D721Med (cell line): Measurements from ENCODE around the gene B4GALNT1.
A peak's percentile ranks its signal among the peaks of the same experiment; 100 is the strongest.

Experiments
- DNase-seq: peaks from one replicate; pipeline ENCODE4 v3.0.0; 2011; ENCODE audit warnings: low spot score; ENCODE audit not compliant: insufficient read length
- FAIRE-seq: peaks from 2 replicates; lab custom pipeline; 2011; peaks lifted over from hg19 to GRCh38; lab: Jason Lieb, UNC
- TF ChIP-seq, protein P1 (sequence below): IDR thresholded peaks from 2 replicates; pipeline ENCODE4 v1.5.1; 2012; ENCODE audit warnings: mild to moderate bottlenecking, control low read depth; ENCODE audit not compliant: insufficient read depth; ENCODE audit errors: missing control alignments

B4GALNT1 gene

DNA sequence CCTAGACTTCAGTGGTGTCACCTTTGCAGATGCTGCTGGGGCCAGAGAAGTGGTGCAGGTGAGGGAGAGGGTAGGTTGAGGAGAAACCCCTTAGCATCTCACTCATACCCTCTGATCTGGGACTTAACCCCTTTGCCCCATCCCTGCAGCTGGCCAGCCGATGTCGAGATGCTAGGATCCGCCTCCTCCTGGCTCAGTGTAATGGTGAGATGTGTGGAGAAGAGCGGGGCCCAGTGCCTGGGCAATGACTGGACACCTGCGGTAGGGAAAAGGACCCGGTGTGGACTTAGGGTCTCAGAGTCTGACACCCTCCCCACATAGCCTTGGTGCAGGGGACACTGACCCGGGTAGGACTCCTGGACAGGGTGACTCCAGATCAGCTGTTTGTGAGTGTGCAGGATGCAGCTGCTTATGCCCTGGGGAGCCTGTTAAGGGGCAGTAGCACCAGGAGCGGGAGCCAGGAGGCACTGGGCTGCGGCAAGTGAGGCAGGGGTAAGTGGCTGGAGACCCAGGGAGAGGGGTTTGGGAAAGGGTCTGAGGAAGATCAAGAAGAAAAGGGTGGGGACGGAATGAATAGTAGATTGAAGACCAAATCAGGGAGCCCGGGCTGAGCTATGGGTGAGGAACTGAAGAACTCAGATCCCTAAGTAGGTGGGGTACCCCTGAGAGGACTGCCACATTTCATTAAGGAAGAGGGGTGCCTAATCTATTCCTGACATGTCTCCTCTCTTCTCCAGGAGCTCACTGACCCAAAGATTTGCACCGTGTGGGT is 7.6 kb downstream of the B4GALNT1 start:
- no peak for FAIRE-seq
- TF ChIP-seq, protein P1, sequence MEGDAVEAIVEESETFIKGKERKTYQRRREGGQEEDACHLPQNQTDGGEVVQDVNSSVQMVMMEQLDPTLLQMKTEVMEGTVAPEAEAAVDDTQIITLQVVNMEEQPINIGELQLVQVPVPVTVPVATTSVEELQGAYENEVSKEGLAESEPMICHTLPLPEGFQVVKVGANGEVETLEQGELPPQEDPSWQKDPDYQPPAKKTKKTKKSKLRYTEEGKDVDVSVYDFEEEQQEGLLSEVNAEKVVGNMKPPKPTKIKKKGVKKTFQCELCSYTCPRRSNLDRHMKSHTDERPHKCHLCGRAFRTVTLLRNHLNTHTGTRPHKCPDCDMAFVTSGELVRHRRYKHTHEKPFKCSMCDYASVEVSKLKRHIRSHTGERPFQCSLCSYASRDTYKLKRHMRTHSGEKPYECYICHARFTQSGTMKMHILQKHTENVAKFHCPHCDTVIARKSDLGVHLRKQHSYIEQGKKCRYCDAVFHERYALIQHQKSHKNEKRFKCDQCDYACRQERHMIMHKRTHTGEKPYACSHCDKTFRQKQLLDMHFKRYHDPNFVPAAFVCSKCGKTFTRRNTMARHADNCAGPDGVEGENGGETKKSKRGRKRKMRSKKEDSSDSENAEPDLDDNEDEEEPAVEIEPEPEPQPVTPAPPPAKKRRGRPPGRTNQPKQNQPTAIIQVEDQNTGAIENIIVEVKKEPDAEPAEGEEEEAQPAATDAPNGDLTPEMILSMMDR: no peak
- no peak for DNase-seq

DNA sequence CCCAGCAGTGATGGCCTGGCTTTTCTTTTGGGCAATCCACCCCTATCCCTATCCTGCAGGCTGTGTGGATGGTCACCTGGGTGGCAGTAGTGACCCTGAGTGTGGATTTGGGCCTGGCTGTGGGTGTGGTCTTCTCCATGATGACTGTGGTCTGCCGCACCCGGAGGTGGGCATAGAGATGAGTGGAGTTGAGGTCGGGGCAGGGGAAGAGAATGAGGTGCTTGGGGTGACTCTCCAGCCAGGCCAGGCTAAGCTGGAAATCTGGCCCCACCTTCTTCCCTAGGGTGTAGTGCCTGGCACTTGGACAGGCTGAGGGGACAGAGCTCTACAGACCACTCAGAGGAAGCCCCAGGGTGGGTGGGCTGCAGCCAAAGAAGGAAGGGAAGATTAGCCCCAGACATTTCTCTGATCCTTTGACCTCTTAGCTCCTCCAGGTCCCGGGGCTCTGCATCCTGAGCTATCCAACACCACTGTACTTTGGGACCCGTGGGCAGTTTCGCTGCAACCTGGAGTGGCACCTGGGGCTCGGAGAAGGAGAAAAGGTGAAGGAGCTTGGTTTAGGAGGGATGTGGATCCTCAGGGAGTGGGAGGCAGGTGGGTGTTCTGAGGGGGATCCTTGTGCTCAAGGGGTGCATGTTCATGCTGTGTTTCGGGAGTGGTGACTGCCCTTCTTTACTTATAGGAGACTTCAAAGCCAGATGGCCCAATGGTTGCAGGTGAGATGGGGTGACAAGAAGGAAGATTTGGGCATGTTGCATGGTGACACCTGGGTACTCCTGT is 8.4 kb downstream of the B4GALNT1 start:
- no peak for FAIRE-seq
- no peak for DNase-seq
- TF ChIP-seq, protein P1: no peak

DNA sequence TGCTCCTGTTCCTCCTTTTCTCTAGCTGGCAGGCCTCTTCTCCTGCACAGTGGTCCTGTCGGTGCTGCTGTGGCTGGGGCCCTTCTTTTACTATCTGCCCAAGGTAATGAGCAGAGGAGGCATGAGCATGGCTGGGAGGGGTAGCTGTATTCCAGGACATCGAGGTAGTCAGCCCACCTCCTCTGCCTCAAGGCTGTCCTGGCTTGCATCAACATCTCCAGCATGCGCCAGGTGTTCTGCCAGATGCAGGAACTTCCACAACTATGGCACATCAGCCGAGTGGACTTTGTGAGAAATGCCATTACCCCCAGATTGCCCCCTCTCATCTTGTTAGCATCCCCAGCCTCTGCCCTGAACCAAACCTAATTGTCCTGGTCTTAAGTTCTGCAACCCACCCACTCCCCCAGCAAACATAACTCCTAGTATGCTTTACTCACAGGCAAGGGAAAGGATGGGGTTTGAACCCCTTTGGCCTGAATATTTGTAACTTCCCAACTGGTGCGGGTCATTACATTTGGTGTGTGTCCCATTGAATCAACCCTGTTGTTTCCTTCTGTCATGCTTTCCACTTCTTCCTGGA is 9.1 kb downstream of the B4GALNT1 start:
- FAIRE-seq (no peak), DNase-seq (no peak)
- TF ChIP-seq, protein P1: no peak

- TF ChIP-seq, protein P1: no peak
- DNase-seq (no peak), FAIRE-seq (no peak)
Observed at GRCh38 chr12:57623385-57623784, 9.6 kb downstream of the B4GALNT1 start.

DNA sequence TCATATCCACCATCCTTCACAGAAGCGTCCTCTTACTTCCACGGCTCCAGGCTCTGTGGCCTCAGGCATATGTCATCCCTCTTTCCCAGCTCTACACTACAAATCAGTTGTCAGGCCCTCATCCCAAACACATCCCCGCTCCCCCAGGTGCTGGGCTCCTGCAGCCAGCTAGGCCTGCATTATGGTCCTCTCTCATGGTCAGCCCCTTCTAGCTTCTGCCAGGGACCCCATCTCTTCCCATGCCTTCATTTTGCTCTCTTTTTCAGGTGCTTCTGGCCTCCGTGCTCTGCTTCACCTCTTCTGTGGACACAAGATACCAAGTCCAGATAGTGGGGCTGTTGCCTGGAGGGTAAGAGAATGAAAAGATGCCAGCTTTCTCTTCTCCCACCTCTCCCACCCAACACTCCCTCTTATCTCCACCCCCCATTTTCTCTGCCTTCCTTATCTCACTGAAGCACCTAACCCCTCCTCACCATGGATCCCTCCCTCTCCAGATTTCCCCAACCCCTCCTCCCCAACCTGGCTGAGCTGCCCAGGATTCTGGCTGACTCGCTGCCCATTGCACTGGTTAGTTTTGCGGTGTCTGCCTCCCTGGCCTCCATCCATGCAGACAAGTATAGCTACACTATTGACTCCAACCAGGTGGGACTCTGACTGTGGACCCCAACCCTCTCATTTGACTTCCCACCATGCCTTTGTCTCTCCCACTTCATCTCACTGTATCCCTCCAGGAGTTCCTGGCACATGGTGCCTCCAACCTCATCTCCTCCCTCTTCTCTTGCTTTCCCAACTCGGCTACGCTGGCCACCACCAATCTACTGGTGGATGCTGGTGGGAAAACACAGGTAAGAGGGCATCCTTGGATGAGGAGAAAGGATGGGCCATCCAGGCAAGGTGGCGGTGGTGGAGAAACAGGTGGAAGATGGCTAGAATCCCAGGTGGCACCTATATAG is 10.4 kb downstream of the B4GALNT1 start:
- FAIRE-seq: no peak
- DNase-seq: no peak
- TF ChIP-seq, protein P1: no peak

GRCh38 chr12:57621497-57622292 is 11.3 kb downstream of the B4GALNT1 start:
- peak; percentile 87 for DNase-seq

More at GRCh38 chr12:57621497-57622292, 11.3 kb downstream of the B4GALNT1 start:
- FAIRE-seq: no peak
- TF ChIP-seq, protein P1: peak; percentile 72
